Measurements from ENCODE around the gene NSUN2. TPM values are rescaled to one million over a fixed set of nuclear protein-coding genes. Genes with fewer than 3 reads are reported as not detected.

Gene NSUN2
- total and polyA plus RNA-seq, 7 donors = 29.3 to 54.4 (median 31.9) TPM

- Histone ChIP-seq H3K4me1 (no peaks in the 10 kb centered on the region), H3K36me3 (peaks cover 0 to 28% (median 13%) of the 10 kb centered on the region in 4 donors)
These were observed 27.8 kb upstream of the NSUN2 start for GRCh38 chr5:6660688-6661087.

GRCh38 chr5:6659941-6660684 lies 27.3 kb upstream of the NSUN2 start:
- Histone ChIP-seq H3K4me1 (no peaks in the 10 kb centered on the region), H3K27me3 (no peaks in the 10 kb centered on the region), H3K9me3 (peaks cover 0 to 6% (median 1%) of the 10 kb centered on the region in 4 donors), H3K27ac (no peak overlapping the region), H3K4me3 (no peak overlapping the region), H3K36me3 (peaks cover 0 to 32% (median 13%) of the 10 kb centered on the region in 4 donors)
- intact Hi-C loops (cut with DNase I) = no loop called here
- no peak for DNase-seq
- TF ChIP-seq EP300 (IDR thresholded peaks at IDR 0.05) (no peak), CTCF (IDR thresholded peaks at IDR 0.05) (no peak), POLR2AphosphoS5 (IDR thresholded peaks at IDR 0.05) (no peak), POLR2A (IDR thresholded peaks at IDR 0.05) (no peak)
- 75 to 78% methylated on average over 13 of the region's 13 CpGs for WGBS, 2 donors

More at GRCh38 chr5:6660688-6661087, 27.8 kb upstream of the NSUN2 start:
- Histone ChIP-seq H3K9me3 (peaks cover 0 to 6% (median 1%) of the 10 kb centered on the region in 4 donors), H3K4me3 (no peak overlapping the region), H3K27ac (no peak overlapping the region), H3K27me3 (no peaks in the 10 kb centered on the region)
- intact Hi-C loops (cut with DNase I) = no loop called here
- DNase-seq = no peak
- 89 to 97% methylated on average over 3 of the region's 3 CpGs for WGBS, 2 donors
- TF ChIP-seq CTCF (IDR thresholded peaks at IDR 0.05) (no peak), POLR2A (IDR thresholded peaks at IDR 0.05) (no peak), POLR2AphosphoS5 (IDR thresholded peaks at IDR 0.05) (no peak), EP300 (IDR thresholded peaks at IDR 0.05) (no peak)

- DNase-seq = no peak
- H3K4me3 ChIP-seq = no peak overlapping the region
- H3K4me1 ChIP-seq = no peaks in the 10 kb centered on the region
- H3K27me3 ChIP-seq = no peaks in the 10 kb centered on the region
- no peak overlapping the region for H3K27ac ChIP-seq
- H3K9me3 ChIP-seq = peaks cover 0 to 6% (median 1%) of the 10 kb centered on the region in 4 donors
- peaks cover 0 to 32% (median 13%) of the 10 kb centered on the region in 4 donors for H3K36me3 ChIP-seq
- intact Hi-C loops (cut with DNase I) = no loop called here
- 97 to 98% methylated on average over 5 of the region's 5 CpGs for WGBS, 2 donors
- TF ChIP-seq POLR2A (IDR thresholded peaks at IDR 0.05) = no peak
- no peak for TF ChIP-seq POLR2AphosphoS5 (IDR thresholded peaks at IDR 0.05)
- TF ChIP-seq EP300 (IDR thresholded peaks at IDR 0.05) = no peak
- no peak for TF ChIP-seq CTCF (IDR thresholded peaks at IDR 0.05)
These were observed 23.8 kb upstream of the NSUN2 start for GRCh38 chr5:6656680-6657079.

GRCh38 chr5:6655432-6655831 lies 22.6 kb upstream of the NSUN2 start:
- DNase-seq = no peak
- intact Hi-C loops (cut with DNase I) = no loop called here
- no peak for TF ChIP-seq POLR2A (IDR thresholded peaks at IDR 0.05)
- no peak for TF ChIP-seq EP300 (IDR thresholded peaks at IDR 0.05)
- TF ChIP-seq CTCF (IDR thresholded peaks at IDR 0.05) = no peak
- TF ChIP-seq POLR2AphosphoS5 (IDR thresholded peaks at IDR 0.05) = no peak
- Histone ChIP-seq H3K27me3 (no peaks in the 10 kb centered on the region), H3K9me3 (peaks cover 0 to 6% (median 1%) of the 10 kb centered on the region in 4 donors), H3K27ac (no peak overlapping the region), H3K4me3 (no peak overlapping the region), H3K4me1 (no peaks in the 10 kb centered on the region), H3K36me3 (peaks cover 0 to 32% (median 13%) of the 10 kb centered on the region in 4 donors)
- WGBS, 2 donors = 97 to 98% methylated on average over 8 of the region's 8 CpGs
